IMR-90 (cell line): ENCODE measurements around the gene ZNF554. TPM values are rescaled to one million over a fixed set of nuclear protein-coding genes. Genes with fewer than 3 reads are reported as not detected.

Source experiments
- ATAC-seq: fragments of 200-7000 bp; cut with Tn5 transposase; 2 replicates; pipeline ENCODE4 v1.9.1; 2020; ENCODE audit warnings: low read depth, mild to moderate bottlenecking, moderate library complexity
- BruUV-seq: library from RNA; stranded (reverse); fragments of 400-500 nt; replicated peaks from 2 replicates; lab custom pipeline; 2021; lab: Mats Ljungman, UMichigan
- CTCF ChIA-PET: fragments of 300-600 bp; formaldehyde crosslinking; extraction: SDS; loops from one replicate; lab custom pipeline; 2021; ENCODE audit warnings: antibody characterized with exemption; lab: Yijun Ruan, JAX
- POLR2A ChIA-PET: fragments of 300-600 bp; sonication (Branson Sonifier 250); formaldehyde crosslinking; loops from one replicate; lab custom pipeline; 2022; ENCODE audit warnings: antibody characterized with exemption; ENCODE audit not compliant: unreplicated experiment; lab: Charles Lee
- DNase-seq: peaks from one replicate; pipeline ENCODE4 v3.0.0; 2013
- H2AFZ ChIP-seq: replicated peaks from 2 replicates; pipeline ENCODE3; 2013; ENCODE audit warnings: low read length, mild to moderate bottlenecking; ENCODE audit not compliant: poor library complexity
- H2AK5ac ChIP-seq: 2 replicates; pipeline ENCODE4 v1.6.1; 2013; ENCODE audit warnings: low read depth, low read length, inconsistent platforms
- H2AK9ac ChIP-seq: replicated peaks from 2 replicates; pipeline ENCODE3; 2013; ENCODE audit warnings: mild to moderate bottlenecking, low read depth, low read length, moderate library complexity; ENCODE audit not compliant: poor library complexity
- H2BK120ac ChIP-seq: 2 replicates; pipeline ENCODE4 v1.6.1; 2013; ENCODE audit warnings: low read depth, low read length, inconsistent platforms
- H2BK15ac ChIP-seq: 3 replicates; pipeline ENCODE4 v1.6.1; 2013; ENCODE audit warnings: low read depth, low read length, inconsistent platforms
- H2BK20ac ChIP-seq: 2 replicates; pipeline ENCODE4 v1.6.1; 2013; ENCODE audit warnings: low read depth, mild to moderate bottlenecking, inconsistent platforms, low read length, moderate library complexity
- H2BK5ac ChIP-seq: 2 replicates; pipeline ENCODE4 v1.6.1; 2013; ENCODE audit warnings: mild to moderate bottlenecking, low read depth, low read length, inconsistent platforms; ENCODE audit not compliant: poor library complexity, severe bottlenecking
- H3K14ac ChIP-seq: replicated peaks from 2 replicates; pipeline ENCODE4 v1.6.1; 2013; ENCODE audit warnings: low read depth, low read length, inconsistent platforms
- H3K18ac ChIP-seq: 2 replicates; pipeline ENCODE4 v1.6.1; 2013; ENCODE audit warnings: low read depth, low read length, control low read depth
- H3K23ac ChIP-seq: 2 replicates; pipeline ENCODE4 v1.6.1; 2013; ENCODE audit warnings: low read depth, low read length, inconsistent platforms
- H3K27ac ChIP-seq: 2 replicates; pipeline ENCODE4 v1.5.1; 2013; ENCODE audit warnings: mild to moderate bottlenecking, control low read depth, low read length; ENCODE audit not compliant: insufficient read depth
- H3K27me3 ChIP-seq: 2 replicates; pipeline ENCODE4 v1.6.1; 2013; ENCODE audit warnings: low read length; ENCODE audit not compliant: control insufficient read depth, insufficient read depth
- H3K36me3 ChIP-seq: 2 replicates; pipeline ENCODE4 v1.6.1; 2013; ENCODE audit warnings: low read length, mixed read lengths; ENCODE audit not compliant: control insufficient read depth, insufficient read depth
- H3K4ac ChIP-seq: 2 replicates; pipeline ENCODE4 v1.6.1; 2013; ENCODE audit warnings: low read depth, low read length, inconsistent platforms
- H3K4me1 ChIP-seq: 2 replicates; pipeline ENCODE4 v1.6.1; 2013; ENCODE audit warnings: low read length, mixed read lengths; ENCODE audit not compliant: control insufficient read depth, insufficient read depth
- H3K4me2 ChIP-seq: 2 replicates; pipeline ENCODE4 v1.6.1; 2013; ENCODE audit warnings: low read depth, mild to moderate bottlenecking, control low read depth, low read length, moderate library complexity
- H3K4me3 ChIP-seq: 2 replicates; pipeline ENCODE4 v1.5.1; 2013; ENCODE audit warnings: low read depth, mild to moderate bottlenecking, control low read depth, low read length, moderate library complexity; ENCODE audit not compliant: insufficient read depth
- H3K56ac ChIP-seq: 2 replicates; pipeline ENCODE4 v1.6.1; 2013; ENCODE audit warnings: low read length, inconsistent platforms; ENCODE audit not compliant: insufficient read depth; ENCODE audit errors: extremely low read depth
- H3K79me1 ChIP-seq, 2 experiments: 2 replicates each; pipeline ENCODE4 v1.6.1; 2013; ENCODE audit warnings: low read length in 2 of 2, inconsistent platforms in 1 of 2, low read depth in 1 of 2
- H3K9ac ChIP-seq: 2 replicates; pipeline ENCODE4 v1.6.1; 2013; ENCODE audit warnings: low read depth, low read length, control low read depth
- H3K9me1 ChIP-seq: 2 replicates; pipeline ENCODE4 v1.6.1; 2013; ENCODE audit warnings: low read length, inconsistent platforms; ENCODE audit not compliant: insufficient read depth
- H3K9me3 ChIP-seq: 2 replicates; pipeline ENCODE4 v1.6.1; 2013; ENCODE audit warnings: low read length; ENCODE audit not compliant: control insufficient read depth, insufficient read depth
- H4K20me1 ChIP-seq: 2 replicates; pipeline ENCODE4 v1.6.1; 2013; ENCODE audit warnings: low read length, inconsistent platforms; ENCODE audit not compliant: insufficient read depth
- H4K5ac ChIP-seq: 2 replicates; pipeline ENCODE4 v1.6.1; 2013; ENCODE audit warnings: mild to moderate bottlenecking, low read depth, low read length, control low read depth
- H4K8ac ChIP-seq, 2 experiments: 2 replicates each; pipeline ENCODE4 v1.6.1; 2013; ENCODE audit warnings: low read depth in 2 of 2, low read length in 2 of 2, control low read depth in 1 of 2, inconsistent platforms in 1 of 2
- H4K91ac ChIP-seq: 2 replicates; pipeline ENCODE4 v1.6.1; 2013; ENCODE audit warnings: low read depth, low read length, inconsistent platforms; ENCODE audit not compliant: insufficient read depth
- CEBPB ChIP-seq: IDR thresholded peaks from 2 replicates; pipeline ENCODE4 v1.6.1; 2012; ENCODE audit warnings: low read depth, low read length, improper control_type of control experiment
- CHD1 ChIP-seq: IDR thresholded peaks from 2 replicates; pipeline ENCODE4 v1.6.1; 2012; ENCODE audit warnings: low read depth, low read length, improper control_type of control experiment
- NFE2L2 ChIP-seq: fragments of 150-350 bp; IDR thresholded peaks from 2 replicates; pipeline ENCODE4 v1.6.1; 2016; ENCODE audit warnings: low read depth, mild to moderate bottlenecking, low read length
- RAD21 ChIP-seq: IDR thresholded peaks from 2 replicates; pipeline ENCODE4 v1.6.1; 2012; ENCODE audit warnings: low read length, improper control_type of control experiment
- WGBS, 2 experiments: methylation state at CpG; one replicate each; pipeline versions ENCODE4 v1.1.5 to v1.1.7; 2013; ENCODE audit warnings: missing lambda C conversion rate in 2 of 2; ENCODE audit not compliant: insufficient read length in 1 of 2; ENCODE audit errors: extremely low coverage in 2 of 2; 5-methylcytosine and 5-hydroxymethylcytosine counted together
- dilution Hi-C: fragments of 300-500 bp; cut with HindIII; formaldehyde crosslinking; loops from one replicate; pipeline ENCODE4 v1.14.3; 2018; ENCODE audit warnings: low sequenced_read_pairs; ENCODE audit not compliant: unreplicated experiment
- in situ Hi-C: fragments of 300-500 bp; cut with MboI; formaldehyde crosslinking; loops from 3 replicates; pipeline ENCODE4 v1.14.3; 2019; ENCODE audit warnings: low sequenced_read_pairs, inconsistent platforms, mixed read lengths
- intact Hi-C: fragments of 100-400 bp; cut with micrococcal nuclease; formaldehyde crosslinking; loops from 2 replicates; pipeline ENCODE4 v1.10.0; 2022
- polyA plus RNA-seq, 3 experiments: library from polyadenylated mRNA; depleted of rRNA; stranded (reverse); fragments of >200 nt; gene quantifications; 2 replicates each; pipeline ENCODE4 v1.2.3, GENCODE V29; 2012; ENCODE audit warnings: low replicate concordance in 1 of 3
- total RNA-seq: library from RNA; depleted of rRNA; stranded (reverse); fragments of >200 nt; gene quantifications from 2 replicates; pipeline ENCODE4 v1.2.3, GENCODE V29; 2012

The ZNF554 gene
- total and polyA plus RNA-seq, 2 of the 4 experiments (the other 2 are of a cell fraction) = 1.5 to 3.0 TPM

- H3K27me3 ChIP-seq = no peaks in the 10 kb centered on the region
- H3K4me1 ChIP-seq = peaks cover 2% of the 10 kb centered on the region; the same call in 1 of the 2 replicates
- no peak for DNase-seq
- in situ Hi-C loops = no loop called here
- peaks cover 6% of the 10 kb centered on the region; the same call in 1 of the 2 replicates for H3K9me1 ChIP-seq
- no peak overlapping the region for H3K27ac ChIP-seq
- intact Hi-C loops = no loop called here
- H2AK5ac ChIP-seq = no peak overlapping the region; the same call in 1 of the 2 replicates
- H3K36me3 ChIP-seq = peaks cover 16% of the 10 kb centered on the region; the same call in 1 of the 2 replicates
- no peak overlapping the region for H3K9ac ChIP-seq
- TF ChIP-seq CEBPB (no peak), CHD1 (no peak), RAD21 (no peak), NFE2L2 (no peak)
- no peak overlapping the region for H3K56ac ChIP-seq
- no peaks in the 10 kb centered on the region for H3K9me3 ChIP-seq
- no peak overlapping the region for H4K8ac ChIP-seq
- CTCF ChIA-PET = no interaction called here
- no peak overlapping the region for H3K4me3 ChIP-seq
- H3K23ac ChIP-seq = no peak overlapping the region
- H2BK5ac ChIP-seq = no peak overlapping the region
- peaks cover 0 to 70% of the 10 kb centered on the region in 2 experiments; a peak in 2 of 4 replicates for H3K79me1 ChIP-seq
- no peak overlapping the region for H2BK20ac ChIP-seq
- H3K4ac ChIP-seq = no peak overlapping the region
- no peak for ATAC-seq
- POLR2A ChIA-PET = no interaction called here
- H2AK9ac ChIP-seq = peak overlapping the region; percentile 65
- BruUV-seq = no TSS peak
- dilution Hi-C loops = no loop called here
- no peak overlapping the region for H4K5ac ChIP-seq
- H2BK15ac ChIP-seq = no peak overlapping the region
- H3K18ac ChIP-seq = no peak overlapping the region
- no peak overlapping the region for H3K4me2 ChIP-seq
- H2BK120ac ChIP-seq = no peak overlapping the region
- H3K14ac ChIP-seq = no peak overlapping the region
- no peak overlapping the region for H2AFZ ChIP-seq
- H4K20me1 ChIP-seq = peaks cover 79% of the 10 kb centered on the region
- no peak overlapping the region for H4K91ac ChIP-seq
- 88% methylated on average over 20 of the region's 29 CpGs; no CpG with 5 or more reads in 1 of the 2 experiments for WGBS, 2 experiments
These were observed 47.6 kb upstream of the ZNF554 start for GRCh38 chr19:2771786-2772674.
